ENCODE measurements around the gene SASS6.
"Not testable (repeated sequence)": the region's sequence is repeated elsewhere in the genome, so short reads cannot be mapped to it uniquely, and the experiment has no call there.

The SASS6 gene

DNA sequence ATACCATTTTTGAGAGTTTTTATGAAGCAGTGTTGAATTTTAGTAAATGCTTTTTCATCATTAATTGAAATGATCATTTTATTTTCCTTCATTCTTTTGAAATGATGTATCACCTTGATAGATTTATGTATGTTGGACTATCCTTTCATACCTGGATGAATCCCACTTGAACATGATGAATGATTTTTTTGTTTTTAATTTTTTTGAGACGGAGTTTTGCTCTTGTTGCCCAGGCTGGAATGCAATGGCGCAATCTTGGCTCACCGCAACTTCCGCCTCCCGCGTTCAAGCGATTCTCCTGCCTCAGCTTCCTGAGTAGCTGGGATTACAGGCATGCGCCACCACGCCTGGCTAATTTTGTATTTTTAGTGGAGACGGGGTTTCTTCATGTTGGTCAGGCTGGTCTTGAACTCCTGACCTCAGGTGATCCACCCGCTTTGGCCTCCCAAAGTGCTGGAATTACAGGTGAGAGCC is 85.5 kb downstream of the SASS6 start:
- not testable (repeated sequence) for H3K9me3 ChIP-seq (ENCODE audit: control insufficient read depth, insufficient read depth, low read length); H3K27me3 ChIP-seq (ENCODE audit: control insufficient read depth, insufficient read depth, low read length); H3K4me3 ChIP-seq (ENCODE audit: low read depth, low read length); H3K9ac ChIP-seq (ENCODE audit: low read depth, low read length)
- peaks cover 27% of the 10 kb centered on the region for H3K4me1 ChIP-seq (ENCODE audit: control insufficient read depth, insufficient read depth, low read length)
- H3K27ac ChIP-seq (ENCODE audit: low read depth, low read length), result peak overlapping the region; percentile 12
- peaks cover 14% of the 10 kb centered on the region for H3K36me3 ChIP-seq (ENCODE audit: control insufficient read depth, insufficient read depth, low read length)

DNA sequence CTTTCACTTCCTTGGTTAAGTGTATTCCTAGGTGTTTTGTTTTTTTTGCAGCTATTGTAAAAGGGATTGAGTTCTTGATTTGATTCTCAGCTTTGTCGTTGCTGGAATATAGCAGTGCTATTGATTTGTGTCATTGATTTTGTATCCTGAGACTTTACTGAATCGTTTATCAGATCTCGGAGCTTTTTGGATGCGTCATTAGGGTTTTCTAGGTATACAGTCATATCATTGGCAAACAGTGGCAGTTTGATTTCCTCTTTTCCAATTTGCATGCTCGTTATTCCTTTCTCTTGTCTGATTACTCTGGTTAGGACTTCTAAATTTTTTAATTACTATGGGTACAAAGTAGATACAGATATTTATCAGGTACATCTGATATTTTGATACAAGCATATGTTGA is 87.5 kb downstream of the SASS6 start:
- Histone ChIP-seq H3K9me3 (ENCODE audit: control insufficient read depth, insufficient read depth, low read length) (no peaks in the 10 kb centered on the region), H3K4me3 (ENCODE audit: low read depth, low read length) (no peak overlapping the region), H3K27ac (ENCODE audit: low read depth, low read length) (no peak overlapping the region), H3K4me1 (ENCODE audit: control insufficient read depth, insufficient read depth, low read length) (peaks cover 31% of the 10 kb centered on the region), H3K27me3 (ENCODE audit: control insufficient read depth, insufficient read depth, low read length) (no peaks in the 10 kb centered on the region), H3K36me3 (ENCODE audit: control insufficient read depth, insufficient read depth, low read length) (peaks cover 4% of the 10 kb centered on the region; the same call in 1 of the 2 replicates), H3K9ac (ENCODE audit: low read depth, low read length) (no peak overlapping the region)

DNA sequence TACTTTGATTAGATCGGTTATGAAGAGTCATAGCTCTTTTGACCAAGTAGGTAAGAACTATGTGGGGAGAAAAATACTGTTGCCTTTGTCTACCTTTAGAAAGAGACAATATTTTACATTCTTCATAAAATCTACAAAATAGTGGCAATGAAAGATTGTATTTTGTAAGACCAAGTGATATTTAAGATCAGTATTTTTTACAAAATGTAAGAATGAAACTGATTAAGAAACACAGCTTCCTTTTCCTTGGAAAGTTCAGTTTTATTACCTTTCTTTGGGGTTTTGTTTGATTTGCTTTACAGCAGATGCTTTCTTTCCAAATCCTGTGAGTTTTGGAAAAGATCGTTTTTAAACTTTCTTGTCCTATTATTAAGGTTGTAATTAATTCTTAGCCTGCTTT is 93.1 kb downstream of the SASS6 start:
- Histone ChIP-seq H3K4me3 (ENCODE audit: low read depth, low read length) (peak overlapping the region; percentile 94), H3K9me3 (ENCODE audit: control insufficient read depth, insufficient read depth, low read length) (no peaks in the 10 kb centered on the region), H3K27me3 (ENCODE audit: control insufficient read depth, insufficient read depth, low read length) (no peaks in the 10 kb centered on the region), H3K27ac (ENCODE audit: low read depth, low read length) (no peak overlapping the region), H3K9ac (ENCODE audit: low read depth, low read length) (no peak overlapping the region), H3K4me1 (ENCODE audit: control insufficient read depth, insufficient read depth, low read length) (peaks cover 18% of the 10 kb centered on the region), H3K36me3 (ENCODE audit: control insufficient read depth, insufficient read depth, low read length) (peaks cover 4% of the 10 kb centered on the region; the same call in 1 of the 2 replicates)

DNA sequence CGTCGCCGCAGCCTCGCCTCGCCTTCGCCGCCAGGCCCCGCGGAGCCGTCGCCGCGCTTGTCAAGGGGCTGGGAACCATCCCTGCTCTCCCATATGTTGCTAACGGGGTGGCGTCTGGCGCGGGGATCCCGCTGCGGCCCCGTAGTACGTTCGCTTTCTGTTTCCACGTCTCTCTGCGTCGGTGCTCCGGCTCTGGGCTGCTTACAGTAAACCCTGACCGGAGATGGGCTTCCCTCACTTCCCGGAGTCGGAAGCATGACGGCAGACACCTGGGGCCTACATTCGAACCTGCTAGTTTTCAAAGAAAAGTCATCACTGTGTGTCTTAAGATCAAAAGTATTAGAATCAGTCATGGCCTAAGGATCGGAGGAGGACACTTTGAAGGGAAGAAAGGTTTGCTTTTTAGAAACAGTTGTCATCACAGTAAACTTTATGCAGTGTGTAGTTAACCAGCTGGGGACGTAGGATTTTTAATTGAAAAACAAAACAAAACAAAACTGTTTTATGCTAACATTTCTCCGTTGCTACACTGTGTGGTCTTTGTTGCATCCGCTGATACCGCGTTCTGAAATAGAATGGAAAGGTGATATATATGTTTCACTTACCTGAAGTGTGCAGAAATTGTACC is 94.0 kb downstream of the SASS6 start:
- Histone ChIP-seq H3K4me1 (ENCODE audit: control insufficient read depth, insufficient read depth, low read length) (peaks cover 18% of the 10 kb centered on the region), H3K27ac (ENCODE audit: low read depth, low read length) (peak overlapping the region; percentile 98), H3K9ac (ENCODE audit: low read depth, low read length) (peak overlapping the region; percentile 97)

DNA sequence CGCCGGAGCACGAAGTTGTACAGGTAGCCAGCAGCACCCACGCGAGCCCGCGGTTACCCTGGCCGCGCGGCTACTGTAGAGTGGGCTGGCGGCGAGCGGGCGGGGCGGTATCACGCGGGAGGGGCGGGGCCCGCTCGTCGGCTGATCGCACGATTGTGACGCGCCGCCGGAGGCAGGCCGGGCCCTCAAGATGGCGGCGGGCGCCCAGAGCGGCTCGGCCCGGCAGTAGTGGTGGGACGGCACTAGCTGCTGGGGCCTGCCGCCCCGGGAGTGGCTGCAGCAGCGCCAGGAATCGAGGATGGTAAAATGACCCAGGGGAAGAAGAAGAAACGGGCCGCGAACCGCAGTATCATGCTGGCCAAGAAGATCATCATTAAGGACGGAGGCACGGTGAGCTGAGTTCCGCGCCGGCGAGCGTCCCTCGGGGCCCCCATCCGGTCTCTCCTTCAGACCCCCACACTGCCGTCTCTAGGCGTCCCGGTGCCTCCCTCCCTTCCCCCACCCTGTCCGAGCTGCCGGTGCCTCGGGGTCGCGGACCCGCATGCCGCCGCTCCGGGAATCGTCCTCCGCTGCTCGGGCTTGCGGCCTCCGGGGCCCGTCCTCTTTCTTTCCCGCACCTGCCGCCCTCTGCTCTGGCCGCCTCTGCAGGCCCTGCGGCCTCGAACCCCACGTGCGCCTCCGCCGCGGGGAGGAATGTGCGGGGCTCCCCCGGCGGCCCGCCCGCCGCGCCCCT is 94.6 kb downstream of the SASS6 start:
- Histone ChIP-seq H3K4me3 (ENCODE audit: low read depth, low read length) (peak overlapping the region; percentile 94), H3K27ac (ENCODE audit: low read depth, low read length) (peak overlapping the region; percentile 98), H3K36me3 (ENCODE audit: control insufficient read depth, insufficient read depth, low read length) (no peaks in the 10 kb centered on the region), H3K27me3 (ENCODE audit: control insufficient read depth, insufficient read depth, low read length) (no peaks in the 10 kb centered on the region), H3K4me1 (ENCODE audit: control insufficient read depth, insufficient read depth, low read length) (peaks cover 18% of the 10 kb centered on the region), H3K9ac (ENCODE audit: low read depth, low read length) (peak overlapping the region; percentile 97), H3K9me3 (ENCODE audit: control insufficient read depth, insufficient read depth, low read length) (no peaks in the 10 kb centered on the region)

More for the DNA sequence above, 94.0 kb downstream of the SASS6 start:
- Histone ChIP-seq H3K27me3 (ENCODE audit: control insufficient read depth, insufficient read depth, low read length) (no peaks in the 10 kb centered on the region), H3K36me3 (ENCODE audit: control insufficient read depth, insufficient read depth, low read length) (peaks cover 3% of the 10 kb centered on the region; the same call in 1 of the 2 replicates), H3K4me3 (ENCODE audit: low read depth, low read length) (peak overlapping the region; percentile 94), H3K9me3 (ENCODE audit: control insufficient read depth, insufficient read depth, low read length) (no peaks in the 10 kb centered on the region)

DNA sequence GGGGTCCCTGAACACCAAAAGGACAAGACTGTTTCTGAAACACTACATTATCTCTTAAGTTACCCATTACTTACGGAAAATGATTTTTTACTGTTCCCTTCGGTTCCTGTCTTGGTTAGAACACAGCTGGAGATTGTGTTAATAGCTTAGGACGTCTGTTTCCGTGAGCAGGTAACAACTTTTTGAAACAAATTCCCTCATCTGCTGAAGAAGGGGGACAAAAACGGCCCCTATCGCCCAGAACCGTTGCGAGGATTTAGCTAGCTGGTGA is 95.1 kb downstream of the SASS6 start:
- Histone ChIP-seq H3K27ac (ENCODE audit: low read depth, low read length) (peak overlapping the region; percentile 98), H3K36me3 (ENCODE audit: control insufficient read depth, insufficient read depth, low read length) (no peaks in the 10 kb centered on the region), H3K9ac (ENCODE audit: low read depth, low read length) (peak overlapping the region; percentile 97), H3K4me3 (ENCODE audit: low read depth, low read length) (peak overlapping the region; percentile 94), H3K4me1 (ENCODE audit: control insufficient read depth, insufficient read depth, low read length) (peaks cover 18% of the 10 kb centered on the region), H3K9me3 (ENCODE audit: control insufficient read depth, insufficient read depth, low read length) (no peaks in the 10 kb centered on the region), H3K27me3 (ENCODE audit: control insufficient read depth, insufficient read depth, low read length) (no peaks in the 10 kb centered on the region)

DNA sequence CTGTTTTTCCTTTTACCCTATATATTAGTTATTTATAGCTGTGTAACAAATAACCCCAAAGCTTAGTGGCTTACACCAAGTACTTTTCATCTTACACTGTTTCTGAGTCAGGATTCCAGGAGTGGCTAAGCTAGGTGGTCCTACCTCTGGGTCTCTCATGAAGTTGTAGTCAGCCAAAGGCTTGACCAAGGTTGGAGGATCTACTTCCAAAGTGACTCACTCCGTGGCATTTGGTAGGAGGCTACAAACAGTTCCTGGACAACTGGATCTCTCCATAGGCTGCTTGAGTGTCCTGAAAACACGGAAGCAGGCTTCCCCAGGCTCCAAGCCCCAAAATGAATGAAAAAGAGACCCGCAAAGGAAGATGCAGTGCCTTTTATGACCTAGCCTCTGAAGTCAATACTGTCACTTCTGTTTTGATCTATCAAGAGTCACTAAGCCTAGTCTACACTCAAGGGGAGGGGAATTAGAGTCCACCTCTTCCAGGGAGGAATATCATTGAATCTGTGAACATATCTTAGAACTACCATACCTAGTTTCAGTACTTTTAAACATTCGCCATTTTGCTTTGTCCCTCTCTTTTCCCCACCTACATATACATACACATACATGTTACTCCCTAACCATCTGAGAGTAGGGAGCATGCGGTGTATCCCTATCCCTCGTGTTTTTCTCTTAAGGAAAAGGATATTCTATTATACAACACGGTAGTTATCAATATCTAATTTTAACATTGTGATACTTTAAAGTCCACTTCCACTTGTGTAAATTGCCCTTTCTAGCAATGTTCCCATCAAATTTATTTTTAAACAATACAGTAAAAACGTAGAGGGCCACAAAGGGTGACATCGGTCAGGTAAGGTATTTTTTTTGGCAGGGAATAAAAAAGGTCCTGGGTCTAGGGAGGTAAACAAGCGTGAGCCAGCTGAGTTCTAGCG is 95.7 kb downstream of the SASS6 start:
- Histone ChIP-seq H3K27me3 (ENCODE audit: control insufficient read depth, insufficient read depth, low read length) (no peaks in the 10 kb centered on the region), H3K27ac (ENCODE audit: low read depth, low read length) (peak overlapping the region; percentile 98), H3K4me3 (ENCODE audit: low read depth, low read length) (peak overlapping the region; percentile 94), H3K4me1 (ENCODE audit: control insufficient read depth, insufficient read depth, low read length) (peaks cover 13% of the 10 kb centered on the region), H3K36me3 (ENCODE audit: control insufficient read depth, insufficient read depth, low read length) (no peaks in the 10 kb centered on the region), H3K9ac (ENCODE audit: low read depth, low read length) (peak overlapping the region; percentile 97), H3K9me3 (ENCODE audit: control insufficient read depth, insufficient read depth, low read length) (no peaks in the 10 kb centered on the region)

DNA sequence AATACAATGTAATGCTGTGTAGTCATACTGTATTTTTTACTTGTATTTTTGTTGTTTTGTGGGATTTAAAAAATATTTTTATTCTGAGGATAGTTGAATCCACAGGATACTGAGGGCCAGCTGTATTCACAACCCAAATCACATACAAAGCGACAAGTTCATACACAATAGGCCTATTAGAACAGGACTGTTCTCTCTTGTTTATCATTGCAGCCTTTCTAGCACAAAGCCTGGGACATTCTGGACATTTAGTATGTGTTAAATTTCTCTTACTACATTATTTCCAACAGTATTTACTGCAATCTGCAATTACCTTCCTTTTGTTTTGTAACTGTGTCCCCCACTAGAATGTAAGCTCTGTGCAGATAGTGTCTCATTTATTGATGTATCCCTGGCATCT is 97.5 kb downstream of the SASS6 start:
- no peaks in the 10 kb centered on the region for H3K27me3 ChIP-seq (ENCODE audit: control insufficient read depth, insufficient read depth, low read length)
- no peak overlapping the region for H3K27ac ChIP-seq (ENCODE audit: low read depth, low read length)
- no peaks in the 10 kb centered on the region for H3K36me3 ChIP-seq (ENCODE audit: control insufficient read depth, insufficient read depth, low read length)
- H3K9ac ChIP-seq (ENCODE audit: low read depth, low read length), result no peak overlapping the region
- H3K4me3 ChIP-seq (ENCODE audit: low read depth, low read length), result no peak overlapping the region
- peaks cover 11% of the 10 kb centered on the region for H3K4me1 ChIP-seq (ENCODE audit: control insufficient read depth, insufficient read depth, low read length)
- H3K9me3 ChIP-seq (ENCODE audit: control insufficient read depth, insufficient read depth, low read length), result no peaks in the 10 kb centered on the region

DNA sequence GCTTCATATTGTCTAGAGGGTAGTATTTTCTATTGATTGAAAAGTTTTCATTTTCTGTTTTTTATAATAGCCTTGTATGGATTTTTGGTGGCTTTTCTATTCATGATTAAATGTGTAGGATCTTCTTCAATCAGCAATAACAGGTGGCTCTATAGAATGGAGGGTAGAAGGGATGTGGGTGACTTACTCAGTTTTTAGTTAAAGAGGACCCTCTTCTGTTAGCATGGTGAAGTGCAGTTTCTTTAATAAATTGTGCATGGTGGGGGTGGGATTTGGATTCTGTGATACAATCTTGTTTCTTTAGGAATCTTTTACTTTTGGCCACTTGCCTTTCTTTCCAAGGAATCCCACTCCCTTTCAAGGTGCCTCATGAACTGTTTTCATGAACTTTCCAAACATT is 98.3 kb downstream of the SASS6 start:
- Histone ChIP-seq H3K27me3 (ENCODE audit: control insufficient read depth, insufficient read depth, low read length) (no peaks in the 10 kb centered on the region), H3K9ac (ENCODE audit: low read depth, low read length) (no peak overlapping the region), H3K9me3 (ENCODE audit: control insufficient read depth, insufficient read depth, low read length) (no peaks in the 10 kb centered on the region), H3K4me1 (ENCODE audit: control insufficient read depth, insufficient read depth, low read length) (peaks cover 4% of the 10 kb centered on the region; the same call in 1 of the 2 replicates), H3K27ac (ENCODE audit: low read depth, low read length) (no peak overlapping the region), H3K4me3 (ENCODE audit: low read depth, low read length) (no peak overlapping the region), H3K36me3 (ENCODE audit: control insufficient read depth, insufficient read depth, low read length) (no peaks in the 10 kb centered on the region)

Measured in HUES48 (cell line).